H1 (cell line): ENCODE data around the gene TMEM183A. TPM values are rescaled to one million over a fixed set of nuclear protein-coding genes. Genes with fewer than 3 reads are reported as not detected.

Experiments
- KDM4A ChIP-seq: IDR thresholded peaks from one replicate; pipeline ENCODE4 v1.7.1; 2012; ENCODE audit warnings: low read depth, mild to moderate bottlenecking, moderate library complexity, low read length, inconsistent platforms; ENCODE audit not compliant: severe bottlenecking
- YY1 ChIP-seq: IDR thresholded peaks from 2 replicates; pipeline ENCODE4 v1.6.1; 2011; ENCODE audit warnings: low read depth, mild to moderate bottlenecking, low read length
- polyA plus RNA-seq, 7 experiments: library from polyadenylated mRNA; depleted of rRNA in 3 of 7; stranded (reverse) in 5 of 7; unstranded in 2 of 7; fragments of >200 nt in 5 of 7; fragments of 200-250 nt in 2 of 7; gene quantifications; 1 replicate in 5 of 7; 2 replicates in 1 of 7; 4 replicates in 1 of 7; pipeline versions ENCODE4 v1.2.1 to v1.2.3, GENCODE V29; 2011 to 2013; ENCODE audit warnings: missing spikeins in 2 of 7, mixed read lengths in 2 of 7
- total RNA-seq: library from RNA; stranded (reverse); fragmentation: NEBNext Ultra II Directional; extraction: Animal tissue kit (Norgen Biotek cat#: 25700); gene quantifications from 2 replicates; pipeline ENCODE4 v1.2.1, GENCODE V29; 2021

Gene TMEM183A
- total and polyA plus RNA-seq, 2 of the 8 experiments (the other 6 are each of a cell fraction or from before 2014, with no cell fraction given): 107 to 173 TPM

DNA sequence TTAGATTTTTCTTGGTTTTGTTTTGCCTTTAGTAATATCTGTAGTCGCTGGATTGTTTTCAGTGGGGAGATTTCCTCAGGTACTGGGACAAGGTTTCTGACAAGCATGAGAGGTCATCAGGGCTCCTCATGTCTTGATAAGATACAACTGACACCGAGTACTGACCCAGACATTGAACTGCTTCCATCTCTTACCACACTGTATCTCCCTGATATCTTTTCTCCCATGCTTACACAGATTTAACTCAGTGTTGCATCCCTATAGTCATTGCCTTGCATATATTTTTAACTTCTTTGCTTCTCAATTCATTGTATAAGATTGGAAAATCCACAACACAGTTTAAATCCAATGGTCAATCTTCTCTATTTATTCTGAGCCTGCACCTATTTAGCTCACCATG, 27.7 kb upstream of the TMEM183A start (continued):
- TF ChIP-seq YY1 (no peak), KDM4A (no peak)
